Stimulated activated CD8-positive, alpha-beta memory T cell treated with anti-CD3 and anti-CD28 coated beads, Interleukin-15, amount 100 ng/mL, for 4 hours (primary cell): ENCODE data around the gene FUNDC2.

Experiments
- DNase-seq, 2 donors: peaks; one replicate each; pipeline ENCODE4 v3.0.0-alpha.2; 2020; ENCODE audit warnings: low read depth in 2 of 2

Gene FUNDC2

DNA sequence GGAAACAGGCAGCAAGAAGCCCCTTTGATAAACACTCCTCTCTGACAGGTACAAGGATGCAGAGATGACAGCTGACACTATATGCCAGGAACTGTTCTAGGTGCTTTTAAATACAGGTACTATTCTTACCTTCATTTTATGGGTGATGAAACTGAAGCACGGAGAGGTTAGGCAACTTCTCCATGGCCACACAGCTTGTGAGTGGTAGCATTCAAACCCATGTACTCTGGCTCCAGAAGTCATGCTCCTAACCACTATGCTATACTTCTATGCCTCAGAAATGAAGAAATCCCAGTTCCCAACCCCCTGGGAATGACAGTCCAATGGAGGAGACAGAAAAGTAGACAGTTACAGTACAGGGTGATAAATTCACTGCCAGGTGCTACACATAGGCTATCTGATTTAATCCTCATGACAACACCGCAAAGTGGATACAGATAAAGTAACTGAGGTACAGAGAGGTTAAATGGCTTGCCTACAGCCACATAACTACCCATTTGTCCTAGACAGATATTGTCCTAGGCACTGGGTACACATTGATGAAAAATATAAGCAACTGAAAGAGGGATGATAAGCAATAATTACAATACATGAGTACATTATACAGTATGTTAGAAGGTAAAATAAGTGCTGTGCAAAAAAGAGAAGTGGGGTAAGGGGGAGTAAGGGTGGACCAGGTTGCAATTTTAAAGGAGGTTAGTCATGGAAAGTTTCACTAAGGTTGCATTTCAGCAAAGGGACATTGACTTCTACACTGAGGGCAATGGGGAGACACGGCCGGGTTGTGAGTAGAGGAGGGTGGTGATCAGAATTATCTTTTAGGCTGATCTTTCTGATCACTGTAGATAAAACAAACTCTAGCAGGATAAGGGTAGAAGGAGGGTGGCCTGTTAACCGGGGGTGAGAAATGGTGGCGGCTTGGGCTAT, 2.5 kb upstream of the FUNDC2 start:
- no peak for DNase-seq

DNA sequence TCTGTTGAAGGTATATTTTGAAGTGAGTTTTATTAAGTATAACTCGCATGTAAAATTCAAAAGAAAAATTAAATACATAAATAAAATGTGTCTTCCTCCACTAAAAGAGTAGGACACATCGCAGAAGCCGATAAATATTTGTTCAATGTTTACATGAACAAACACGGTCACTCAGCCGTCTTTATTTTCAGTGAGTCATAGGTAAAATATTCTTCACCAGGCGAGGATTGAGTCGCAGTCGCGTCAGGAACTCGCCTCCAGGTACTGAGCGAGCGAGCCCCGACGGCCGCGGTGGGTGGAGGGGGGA, 271 bp upstream of the FUNDC2 start:
- no peak for DNase-seq

DNA sequence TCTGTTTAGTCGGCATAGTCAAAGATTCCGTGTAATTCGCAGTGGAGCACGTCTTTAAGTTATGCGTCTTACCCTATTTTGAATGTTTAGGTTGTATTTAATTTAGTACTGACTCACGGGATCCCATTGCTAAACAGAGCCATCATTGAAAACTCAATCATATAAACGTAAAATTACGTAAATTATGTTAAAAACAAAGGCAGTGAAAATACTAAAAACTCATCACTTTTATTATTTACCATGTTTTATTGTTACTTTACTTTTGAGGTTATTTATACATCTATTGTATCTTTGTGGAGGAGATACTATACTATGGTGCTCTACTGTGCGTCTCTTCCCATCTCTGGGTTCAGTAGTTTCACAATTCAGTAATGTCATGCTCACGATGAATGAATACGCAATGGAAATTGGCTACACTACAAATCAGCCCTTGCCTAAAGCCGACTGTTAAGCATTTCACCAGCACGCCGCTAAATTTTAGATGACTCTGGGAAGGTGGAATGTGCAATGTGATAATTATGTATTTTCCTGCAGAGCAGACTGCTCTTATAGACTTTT, 944 bp downstream of the FUNDC2 start:
- DNase-seq, result no peak

DNA sequence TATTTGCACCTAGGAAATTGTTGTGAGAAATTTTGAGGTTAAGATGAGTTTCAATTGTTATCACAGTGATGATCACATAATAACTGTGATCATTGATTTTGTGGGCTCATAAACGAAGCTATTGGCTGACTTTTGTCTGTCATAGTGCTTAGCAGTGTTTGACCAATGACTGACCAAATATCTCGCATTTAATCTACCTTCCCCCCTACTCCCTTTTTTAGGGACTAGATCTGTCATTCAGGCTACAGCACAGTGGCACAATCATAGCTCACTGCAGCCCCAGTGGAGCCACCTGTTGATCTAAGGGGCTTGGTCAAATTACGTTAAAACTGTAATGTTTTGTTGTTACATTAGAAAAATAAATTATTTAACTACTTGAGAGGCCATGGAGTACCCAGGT, 1.5 kb downstream of the FUNDC2 start:
- no peak for DNase-seq

DNA sequence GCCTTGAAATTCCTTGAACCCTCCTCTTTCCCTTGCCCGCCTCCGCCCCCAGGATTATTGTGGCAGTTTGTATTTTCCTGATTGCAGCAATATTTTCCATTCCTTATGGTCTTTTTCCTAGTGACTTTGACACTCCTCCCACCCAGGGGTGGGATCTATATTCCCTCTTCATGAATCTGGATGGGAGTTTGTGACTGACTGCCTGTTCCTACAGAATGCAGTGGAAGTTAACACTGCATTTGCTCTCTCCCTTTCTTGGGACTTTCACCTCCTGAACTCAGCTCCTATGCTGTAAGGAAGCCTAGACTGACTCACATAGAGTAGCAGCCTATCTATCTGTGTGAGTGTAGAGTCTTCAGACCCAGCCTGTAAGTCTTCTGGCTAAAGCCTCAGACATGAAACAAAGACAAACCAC, 2.2 kb downstream of the FUNDC2 start:
- DNase-seq, result no peak

DNA sequence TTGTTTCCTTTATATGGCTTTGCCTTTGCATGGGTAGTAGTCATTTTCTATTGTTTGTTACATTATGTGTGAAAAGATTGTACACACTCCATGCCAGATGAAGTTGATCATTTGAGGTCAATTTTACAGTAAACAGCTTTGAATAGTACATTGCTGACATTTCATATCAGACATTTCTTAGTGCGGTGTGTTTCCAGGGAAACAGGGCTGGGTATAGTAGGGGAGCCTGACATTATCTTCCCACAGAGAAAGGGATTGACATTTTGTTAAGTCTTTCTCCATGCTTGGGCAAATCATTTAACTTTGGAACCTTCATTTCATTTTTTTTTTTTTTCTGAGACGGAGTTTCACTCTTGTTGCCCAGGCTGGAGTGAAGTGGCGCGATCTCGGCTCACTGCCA, 5.0 kb downstream of the FUNDC2 start:
- no peak for DNase-seq

DNA sequence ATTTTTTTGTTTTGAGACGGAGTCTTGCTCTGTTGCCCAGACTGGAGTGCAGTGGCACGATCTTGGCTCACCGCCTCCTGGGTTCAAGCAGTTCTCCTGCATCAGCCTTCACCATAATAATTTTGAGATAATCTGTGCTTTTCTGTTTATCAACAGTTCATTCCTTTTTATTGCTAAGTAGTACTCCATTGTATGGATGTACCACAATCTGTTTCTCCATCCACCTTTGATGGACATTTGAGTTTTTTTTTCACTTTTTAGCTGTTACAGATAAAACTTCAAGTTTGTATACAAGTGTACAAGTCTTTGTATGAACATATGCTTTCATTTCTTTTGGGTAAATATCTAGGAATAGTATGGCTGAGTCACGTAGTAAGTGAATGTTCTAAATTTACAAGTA, 9.0 kb downstream of the FUNDC2 start:
- no peak for DNase-seq

DNA sequence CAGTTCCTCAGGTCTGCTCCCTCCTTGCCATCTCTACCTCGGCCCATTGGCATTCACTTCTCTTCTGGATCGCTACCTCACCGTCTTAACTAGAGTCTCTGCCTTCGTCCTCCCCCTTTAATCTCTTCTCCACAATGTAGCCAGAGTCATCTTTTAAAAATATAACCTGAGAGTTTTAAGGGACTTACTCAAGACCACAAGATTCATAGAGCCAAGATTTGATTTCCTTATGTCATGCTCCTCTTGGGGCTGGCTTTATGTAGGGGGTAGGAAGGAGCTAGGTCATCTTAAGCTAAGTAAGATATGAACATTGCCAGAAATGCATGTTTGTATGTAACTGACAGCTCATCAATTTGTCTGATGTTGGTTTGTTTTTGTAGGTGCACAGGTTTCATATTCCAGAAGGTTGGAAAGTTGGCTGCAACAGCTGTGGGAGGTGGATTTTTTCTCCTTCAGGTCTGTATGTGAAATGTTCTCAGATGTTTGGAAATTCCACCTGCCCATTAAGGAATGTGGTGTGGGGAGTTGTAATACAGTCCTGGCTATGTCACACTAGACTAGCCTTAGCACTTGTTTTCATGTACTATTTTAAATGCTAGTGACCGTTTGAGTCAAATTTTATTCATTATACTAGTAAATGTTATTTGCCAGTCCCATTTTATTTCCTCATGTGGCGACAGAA, 19.6 kb downstream of the FUNDC2 start:
- no peak for DNase-seq

DNA sequence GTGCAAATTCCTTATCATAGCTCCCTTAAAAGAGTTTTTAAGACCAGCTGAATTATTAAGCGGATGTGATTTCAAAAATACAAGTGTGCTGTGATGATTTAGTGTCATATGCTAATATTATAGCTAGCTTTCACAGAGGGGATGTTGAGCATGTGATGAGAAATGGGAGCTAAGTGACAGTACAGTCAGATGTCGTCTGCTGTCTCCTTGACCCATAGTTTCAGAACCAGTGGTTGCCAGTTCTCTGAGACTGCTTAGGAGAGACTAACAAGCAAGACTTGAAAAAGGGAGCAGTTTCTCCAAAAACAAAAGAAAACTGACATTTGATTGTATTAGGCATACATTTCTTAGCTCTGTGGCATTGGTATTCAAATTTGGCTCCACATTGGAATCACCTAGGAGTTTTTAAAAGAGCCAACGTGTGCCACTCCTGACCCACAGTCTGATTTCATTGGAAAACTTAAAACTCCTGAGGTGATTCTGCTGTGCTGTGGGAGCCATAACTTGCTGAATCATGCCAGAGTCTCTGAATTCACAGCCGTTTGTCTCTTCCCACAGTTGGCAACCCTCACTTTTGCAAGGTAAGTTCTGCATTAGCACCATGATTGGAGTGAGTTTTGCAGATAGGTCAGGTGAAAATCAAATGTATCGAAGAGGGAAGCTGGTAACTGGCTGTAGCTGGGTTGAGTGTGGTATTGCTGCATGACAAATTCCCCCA, 20.3 kb downstream of the FUNDC2 start:
- no peak for DNase-seq

DNA sequence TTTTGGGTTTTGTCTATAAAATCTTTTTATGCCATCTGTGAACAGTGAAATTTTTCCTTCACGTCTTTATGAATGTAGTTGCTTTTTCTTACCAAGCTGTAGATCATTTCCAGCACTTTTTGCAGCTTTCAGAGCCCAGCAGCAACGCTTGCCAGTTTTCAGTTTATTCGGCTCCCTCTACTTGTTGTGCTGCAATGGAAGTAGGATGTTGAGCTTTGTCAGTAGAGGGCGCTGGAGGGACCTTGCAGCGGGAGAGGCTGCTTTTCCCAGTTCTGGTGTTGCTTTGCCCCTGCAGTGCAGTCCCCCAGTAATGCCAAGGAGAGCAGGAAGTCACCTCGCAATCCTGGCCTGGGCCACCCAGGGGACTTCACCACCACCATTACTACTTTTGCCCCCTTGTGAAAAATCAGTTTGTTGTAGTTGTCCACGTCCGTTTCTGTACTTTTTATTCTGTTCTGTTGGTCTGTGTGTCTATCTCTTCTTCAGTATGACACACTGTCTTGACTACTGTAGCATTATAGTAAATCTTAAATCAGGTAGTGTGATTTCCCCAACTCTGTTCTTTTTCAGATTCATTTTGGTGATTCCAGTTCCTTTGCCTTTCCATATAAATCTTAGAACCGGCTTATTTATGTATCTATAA, 22.5 kb downstream of the FUNDC2 start:
- DNase-seq, result no peak

DNA sequence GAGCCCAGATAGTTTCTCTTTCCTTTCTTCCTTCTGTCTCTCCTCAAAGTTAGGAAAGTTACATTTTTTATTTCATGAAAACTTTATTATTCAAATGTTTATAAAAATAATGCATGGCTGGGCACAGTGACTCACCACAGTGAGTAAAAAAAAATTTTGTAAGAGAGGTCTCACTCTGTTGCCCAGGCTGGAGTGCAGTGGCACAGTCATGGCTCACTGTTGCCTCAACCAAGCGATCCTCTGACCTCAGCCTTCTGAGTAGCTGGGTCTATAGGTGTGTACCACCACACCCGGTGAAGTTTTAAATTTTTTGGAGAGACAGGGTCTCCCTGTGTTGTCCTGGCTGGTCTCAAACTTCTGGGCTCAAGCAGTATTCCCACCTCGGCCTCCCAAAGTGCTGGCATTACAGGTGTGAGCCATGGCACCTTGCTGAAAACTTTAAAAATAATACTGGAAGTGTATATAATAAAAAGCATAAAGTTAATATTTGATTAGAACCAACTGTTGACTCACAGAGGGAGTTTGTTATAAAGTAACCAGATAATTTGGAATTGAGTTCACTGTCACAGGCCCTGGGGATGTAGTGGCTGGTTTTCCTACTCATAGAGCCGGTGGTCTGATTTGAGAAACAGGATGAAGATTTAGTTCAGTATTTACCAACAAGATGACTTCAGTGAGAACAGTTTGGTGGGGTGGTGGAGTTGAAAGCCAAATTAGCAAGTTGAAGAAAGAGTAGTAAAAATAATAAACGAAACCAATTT, 26.3 kb downstream of the FUNDC2 start:
- DNase-seq, result no peak

DNA sequence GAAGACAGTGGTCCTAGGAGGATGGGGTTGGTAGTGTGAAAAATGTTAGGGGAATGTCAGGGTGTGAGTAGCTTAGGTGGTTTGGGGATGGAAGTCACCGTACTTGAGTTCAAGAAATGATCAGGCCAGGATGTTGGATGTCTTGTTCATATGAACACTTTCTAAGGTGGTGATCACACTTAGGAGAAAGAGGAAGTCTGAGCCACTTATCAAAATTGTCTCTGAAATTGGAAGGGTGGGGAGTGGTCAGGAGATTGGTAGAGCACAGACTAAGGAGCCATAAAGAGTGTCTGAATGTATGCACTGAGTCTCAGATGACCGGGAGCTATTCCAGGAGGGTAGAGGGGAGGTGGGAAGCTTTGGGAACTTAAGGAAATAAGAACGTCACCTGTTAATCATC, 27.0 kb downstream of the FUNDC2 start:
- no peak for DNase-seq

DNA sequence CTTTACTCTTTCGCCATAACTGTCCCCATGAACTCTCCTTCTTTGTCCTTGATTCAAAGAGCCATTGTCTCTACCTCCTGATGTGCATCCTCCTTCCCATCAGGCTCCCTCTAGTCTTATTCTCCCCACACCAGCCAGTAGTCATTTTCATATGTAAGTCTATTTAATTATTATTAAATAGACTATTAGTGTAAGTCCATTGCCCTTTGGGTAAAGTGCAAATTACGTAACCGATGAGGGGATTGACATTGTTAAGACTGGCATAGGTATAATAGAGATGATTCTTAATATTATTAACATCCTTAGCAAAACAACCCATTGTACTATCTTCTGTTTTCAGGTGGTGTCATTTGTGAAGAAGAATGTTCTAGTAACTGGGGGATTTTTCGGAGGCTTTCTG, 27.6 kb downstream of the FUNDC2 start:
- DNase-seq, result no peak

DNA sequence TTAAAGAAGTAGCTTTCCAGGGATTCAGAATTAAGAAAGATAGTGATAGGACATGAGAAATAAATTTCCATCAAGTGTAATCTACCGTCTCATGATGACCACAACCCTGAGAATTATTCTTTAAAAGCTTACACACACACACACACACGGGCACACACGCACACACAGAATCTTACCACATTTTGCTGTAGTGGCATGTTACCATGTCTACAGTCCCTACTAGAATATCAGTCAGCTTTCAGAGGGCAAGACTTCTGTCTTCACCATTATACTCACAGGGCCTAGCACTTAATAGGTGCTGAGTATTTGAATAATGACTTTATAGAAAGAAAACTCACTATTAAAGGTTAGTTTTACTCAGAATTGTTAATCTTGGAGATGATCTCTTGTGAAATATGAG, 28.9 kb downstream of the FUNDC2 start:
- no peak for DNase-seq

DNA sequence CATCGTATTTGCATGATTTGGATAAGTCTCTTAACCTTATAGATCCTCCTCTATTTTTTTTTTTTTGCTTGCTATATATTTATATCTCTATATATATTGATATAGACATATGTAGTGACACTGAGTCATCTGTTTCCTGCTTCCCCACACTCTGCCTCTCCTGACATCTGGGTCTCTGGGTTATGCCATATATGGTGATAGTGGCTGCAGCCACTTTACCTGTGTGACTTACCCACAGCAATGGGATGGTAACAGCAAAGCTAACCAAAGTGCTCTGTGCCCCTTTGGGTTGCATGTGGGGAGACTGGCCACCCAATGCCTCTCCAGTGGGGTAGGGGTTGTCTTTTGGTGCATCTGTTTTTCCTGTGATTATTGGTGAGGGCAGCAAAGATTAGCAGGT, 29.8 kb downstream of the FUNDC2 start:
- no peak for DNase-seq

DNA sequence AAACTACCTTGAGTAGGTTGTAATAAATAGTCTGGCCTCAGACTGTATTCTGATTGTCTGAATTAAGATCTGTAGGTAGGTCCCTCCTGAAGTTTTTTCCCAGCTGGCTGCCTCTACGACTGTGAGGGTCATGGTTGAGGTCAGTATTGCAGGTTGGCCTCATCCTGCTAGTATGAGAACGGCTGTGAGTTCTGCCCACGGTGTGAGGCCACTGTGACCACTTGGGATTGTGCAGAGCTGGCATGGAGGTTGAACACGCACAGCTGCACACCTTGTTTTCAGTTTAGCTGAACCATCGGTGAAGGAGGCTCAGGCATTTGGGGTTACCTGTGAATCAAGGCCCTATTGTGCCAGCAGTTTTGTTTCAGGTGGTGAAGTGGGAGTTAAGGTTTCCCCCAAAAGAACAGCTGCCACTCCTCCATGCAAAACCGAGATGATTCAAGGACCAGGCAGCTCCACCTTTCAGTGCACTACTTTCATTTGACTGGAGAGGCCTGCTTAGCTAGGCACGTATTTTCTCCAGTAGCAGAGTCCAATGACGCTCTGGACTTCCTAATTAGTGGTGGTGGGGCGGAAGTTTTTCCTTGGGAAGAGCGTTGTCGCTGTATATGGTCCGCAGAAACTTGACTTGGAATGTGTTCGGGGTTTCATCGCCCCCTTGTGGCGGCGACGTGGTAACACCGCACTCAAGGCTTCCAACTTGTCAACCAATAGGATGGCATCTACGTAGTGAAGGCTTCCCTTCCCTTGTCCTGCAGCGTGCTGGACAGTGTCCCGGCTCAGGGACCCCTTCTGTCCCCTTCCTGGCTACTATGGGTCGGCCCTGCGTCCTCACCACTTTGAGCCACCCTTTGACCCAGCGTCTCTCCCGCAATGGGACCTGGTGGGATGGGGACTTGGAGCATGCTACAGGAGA, 30.5 kb downstream of the FUNDC2 start:
- DNase-seq, result no peak

DNA sequence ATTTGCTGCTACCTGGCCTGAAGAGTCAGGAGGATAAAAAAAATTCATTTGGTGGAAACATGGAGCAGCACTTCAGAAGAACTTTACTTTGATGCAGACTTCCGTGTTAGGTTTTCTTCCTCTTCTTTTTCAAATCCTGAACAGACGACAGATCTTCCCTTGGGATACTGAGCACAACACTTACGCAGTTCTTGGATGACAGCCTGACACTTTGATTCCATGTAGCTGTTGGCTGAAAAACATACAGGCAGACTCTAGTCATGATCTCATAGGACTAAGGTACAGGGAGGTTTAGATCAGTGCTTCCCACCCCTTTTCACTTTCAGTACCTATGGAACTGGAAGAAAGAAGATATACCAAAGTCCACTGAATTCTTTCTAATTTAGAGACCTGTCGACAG, 35.1 kb downstream of the FUNDC2 start:
- no peak for DNase-seq

DNA sequence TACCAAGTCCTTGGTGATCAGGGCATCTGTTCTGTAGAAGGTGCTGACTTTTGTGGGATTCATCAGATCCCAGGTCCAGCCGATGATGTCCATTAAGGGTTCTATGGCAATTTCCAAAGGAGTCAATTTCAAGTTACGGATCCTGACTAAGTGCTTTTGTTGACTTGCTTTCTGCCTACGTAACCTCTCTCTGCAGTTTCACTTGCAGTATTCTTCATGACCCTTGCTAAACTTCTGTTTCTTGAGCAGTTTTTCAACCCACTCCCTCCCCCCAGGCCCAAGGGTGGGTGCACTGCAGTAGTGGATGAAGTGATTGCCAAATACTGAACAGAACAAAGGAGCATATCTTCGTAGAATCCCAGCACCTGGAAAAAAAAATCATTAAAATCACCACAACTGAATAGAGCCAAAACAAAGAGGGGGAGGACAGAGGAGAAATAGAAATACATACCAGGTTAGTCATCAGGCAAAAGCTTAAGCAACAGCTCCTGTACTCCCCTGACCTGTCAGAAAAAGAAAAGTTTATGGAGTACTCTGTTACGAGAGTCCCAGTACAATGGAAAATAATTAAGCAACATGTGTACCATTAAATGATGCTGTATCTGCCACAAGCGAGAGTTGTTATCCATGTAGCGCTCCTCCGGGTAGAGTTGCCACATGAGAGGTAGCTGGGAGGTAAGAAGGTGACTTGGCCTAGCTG, 38.5 kb downstream of the FUNDC2 start:
- no peak for DNase-seq

DNA sequence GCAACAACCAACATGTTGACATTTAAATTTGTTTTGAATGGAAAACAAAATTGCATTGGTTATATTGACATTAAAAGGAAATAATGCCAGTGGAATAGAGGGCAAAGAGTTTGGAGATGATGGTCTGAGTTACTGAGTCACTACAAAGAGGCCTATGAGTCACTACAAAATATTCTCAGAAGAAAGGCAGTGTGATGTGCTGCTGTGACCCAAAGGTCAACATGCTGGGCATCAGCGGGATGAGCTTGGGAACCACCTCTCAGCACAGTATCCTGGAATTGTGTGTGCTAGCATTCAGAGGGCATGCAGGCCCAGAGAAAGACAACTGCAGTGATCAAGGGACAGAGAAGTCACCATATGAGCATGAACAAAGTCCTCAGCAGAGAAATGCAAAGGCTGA, 41.5 kb downstream of the FUNDC2 start:
- no peak for DNase-seq

DNA sequence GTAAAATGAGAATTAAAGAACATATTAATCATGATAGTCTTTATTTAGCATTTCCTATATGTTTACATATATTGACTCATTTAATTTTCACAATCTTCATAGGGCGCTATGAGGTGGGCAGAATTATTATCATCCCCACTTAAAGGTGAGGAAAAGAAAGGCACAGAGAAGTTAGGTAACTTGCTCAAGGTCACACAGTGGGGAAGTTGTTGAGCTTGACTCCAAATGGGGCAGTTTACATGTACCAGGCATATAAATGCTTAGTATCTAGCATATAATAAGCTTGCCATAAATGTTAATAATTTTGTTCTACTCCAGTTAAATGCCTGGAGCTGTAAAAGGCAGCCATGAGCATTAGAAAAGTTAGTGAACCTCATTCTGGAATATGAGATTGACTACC, 42.8 kb downstream of the FUNDC2 start:
- no peak for DNase-seq
